Gastroesophageal sphincter (tissue), 4 donors: ENCODE data around the gene SEMA3F. TPM values are rescaled to one million over a fixed set of nuclear protein-coding genes. Genes with fewer than 3 reads are reported as not detected.

Source experiments
- ATAC-seq: fragments of 150-250 bp; one replicate; pipeline ENCODE4 v1.9.1; 2016; ENCODE audit warnings: mild to moderate bottlenecking, moderate library complexity
- H3K27ac ChIP-seq, 4 donors: fragments of 200-600 bp; sonication (generic) in 3 of 4; 1 replicate in 3 of 4; 2 replicates in 1 of 4; pipeline ENCODE4 v1.5.1; 2016 to 2019
- H3K27me3 ChIP-seq: fragments of 200-600 bp; sonication (generic); one replicate; pipeline ENCODE4 v1.5.1; 2019
- H3K36me3 ChIP-seq, 2 donors: fragments of 200-600 bp; sonication (generic); one replicate each; pipeline ENCODE4 v1.5.1; 2019; ENCODE audit warnings: control low read depth in 1 of 2
- H3K4me1 ChIP-seq, 3 donors: fragments of 200-600 bp; sonication (generic); 1 replicate in 2 of 3; 2 replicates in 1 of 3; pipeline ENCODE4 v1.5.1; 2016 to 2019; ENCODE audit warnings: control low read depth in 2 of 3
- H3K4me3 ChIP-seq, 2 donors: fragments of 200-600 bp; sonication (generic); one replicate each; pipeline ENCODE4 v1.5.1; 2019; ENCODE audit warnings: mild to moderate bottlenecking in 1 of 2, moderate library complexity in 1 of 2
- H3K9me3 ChIP-seq, 3 donors: fragments of 200-600 bp; sonication (generic); one replicate each; pipeline ENCODE4 v1.5.1; 2017 to 2019; ENCODE audit warnings: control low read depth in 2 of 3
- EP300 ChIP-seq: sonication (generic); formaldehyde crosslinking; IDR thresholded peaks from one replicate; pipeline ENCODE4 v1.6.1; 2017; ENCODE audit warnings: antibody characterized with exemption, mild to moderate bottlenecking
- POLR2A ChIP-seq, 2 donors: fragments of 450-650 bp; IDR thresholded peaks; one replicate each; pipeline ENCODE4 v1.6.1; 2017; ENCODE audit warnings: antibody characterized with exemption in 2 of 2, mild to moderate bottlenecking in 2 of 2, moderate library complexity in 1 of 2
- POLR2AphosphoS5 ChIP-seq: sonication (generic); formaldehyde crosslinking; IDR thresholded peaks from one replicate; pipeline ENCODE4 v1.6.1; 2017; ENCODE audit warnings: antibody characterized with exemption
- WGBS, 2 donors: methylation state at CpG; one replicate each; pipeline ENCODE4 v1.1.5; 2018; ENCODE audit warnings: low coverage in 1 of 2; 5-methylcytosine and 5-hydroxymethylcytosine counted together
- total RNA-seq, 4 donors: library from RNA; depleted of rRNA; stranded (reverse); fragments of >200 nt; gene quantifications; one replicate each; pipeline ENCODE4 v1.1.0, GENCODE V29; 2016
- TF ChIP-seq, protein P1 (sequence below), 4 experiments: fragments of 200-600 bp in 2 of 4; fragments of 450-650 bp in 2 of 4; sonication (generic) in 1 of 4; IDR thresholded peaks; one replicate each; pipeline ENCODE4 v1.5.1; 2017 to 2019; ENCODE audit warnings: antibody characterized with exemption in 4 of 4, mild to moderate bottlenecking in 2 of 4, moderate library complexity in 2 of 4

The SEMA3F gene
- total RNA-seq, 4 donors from 2014 or later, result 6.7 to 33.5 (median 16.3) TPM

DNA sequence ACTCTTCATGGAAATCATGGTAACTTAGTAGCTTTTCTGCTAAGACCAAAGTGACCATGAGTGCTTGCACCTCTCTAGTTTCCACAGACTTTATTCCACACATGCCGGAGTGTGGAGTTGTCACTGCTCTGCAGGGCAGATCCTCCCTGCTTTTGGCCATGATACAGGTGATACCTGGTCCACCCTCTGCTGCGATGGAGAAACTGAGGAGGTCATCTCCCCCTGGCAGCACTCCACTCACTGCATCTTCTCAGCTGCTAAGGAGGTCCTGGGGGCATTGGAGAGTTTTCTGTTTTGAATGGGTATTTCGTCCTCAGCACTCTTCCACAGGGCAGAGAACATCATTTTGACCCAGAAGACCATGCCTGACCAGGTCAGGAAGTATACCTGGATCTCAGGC lies 35.3 kb upstream of the SEMA3F start:
- Histone ChIP-seq H3K27ac (no peak overlapping the region), H3K27me3 (no peaks in the 10 kb centered on the region), H3K4me1 (peaks cover 0 to 31% (median 6%) of the 10 kb centered on the region in 3 donors), H3K9me3 (no peaks in the 10 kb centered on the region), H3K4me3 (no peak overlapping the region), H3K36me3 (peaks cover 4 to 68% of the 10 kb centered on the region in 2 donors)
- 62 to 100% methylated on average over 1 to 3 of the region's 3 CpGs for WGBS, 2 donors
- TF ChIP-seq EP300 (no peak), POLR2A (IDR thresholded peaks at IDR 0.05) (no peak), POLR2AphosphoS5 (no peak)
- TF ChIP-seq, protein P1, sequence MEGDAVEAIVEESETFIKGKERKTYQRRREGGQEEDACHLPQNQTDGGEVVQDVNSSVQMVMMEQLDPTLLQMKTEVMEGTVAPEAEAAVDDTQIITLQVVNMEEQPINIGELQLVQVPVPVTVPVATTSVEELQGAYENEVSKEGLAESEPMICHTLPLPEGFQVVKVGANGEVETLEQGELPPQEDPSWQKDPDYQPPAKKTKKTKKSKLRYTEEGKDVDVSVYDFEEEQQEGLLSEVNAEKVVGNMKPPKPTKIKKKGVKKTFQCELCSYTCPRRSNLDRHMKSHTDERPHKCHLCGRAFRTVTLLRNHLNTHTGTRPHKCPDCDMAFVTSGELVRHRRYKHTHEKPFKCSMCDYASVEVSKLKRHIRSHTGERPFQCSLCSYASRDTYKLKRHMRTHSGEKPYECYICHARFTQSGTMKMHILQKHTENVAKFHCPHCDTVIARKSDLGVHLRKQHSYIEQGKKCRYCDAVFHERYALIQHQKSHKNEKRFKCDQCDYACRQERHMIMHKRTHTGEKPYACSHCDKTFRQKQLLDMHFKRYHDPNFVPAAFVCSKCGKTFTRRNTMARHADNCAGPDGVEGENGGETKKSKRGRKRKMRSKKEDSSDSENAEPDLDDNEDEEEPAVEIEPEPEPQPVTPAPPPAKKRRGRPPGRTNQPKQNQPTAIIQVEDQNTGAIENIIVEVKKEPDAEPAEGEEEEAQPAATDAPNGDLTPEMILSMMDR (IDR thresholded peaks at IDR 0.05), result no peak
- ATAC-seq, result no peak

DNA sequence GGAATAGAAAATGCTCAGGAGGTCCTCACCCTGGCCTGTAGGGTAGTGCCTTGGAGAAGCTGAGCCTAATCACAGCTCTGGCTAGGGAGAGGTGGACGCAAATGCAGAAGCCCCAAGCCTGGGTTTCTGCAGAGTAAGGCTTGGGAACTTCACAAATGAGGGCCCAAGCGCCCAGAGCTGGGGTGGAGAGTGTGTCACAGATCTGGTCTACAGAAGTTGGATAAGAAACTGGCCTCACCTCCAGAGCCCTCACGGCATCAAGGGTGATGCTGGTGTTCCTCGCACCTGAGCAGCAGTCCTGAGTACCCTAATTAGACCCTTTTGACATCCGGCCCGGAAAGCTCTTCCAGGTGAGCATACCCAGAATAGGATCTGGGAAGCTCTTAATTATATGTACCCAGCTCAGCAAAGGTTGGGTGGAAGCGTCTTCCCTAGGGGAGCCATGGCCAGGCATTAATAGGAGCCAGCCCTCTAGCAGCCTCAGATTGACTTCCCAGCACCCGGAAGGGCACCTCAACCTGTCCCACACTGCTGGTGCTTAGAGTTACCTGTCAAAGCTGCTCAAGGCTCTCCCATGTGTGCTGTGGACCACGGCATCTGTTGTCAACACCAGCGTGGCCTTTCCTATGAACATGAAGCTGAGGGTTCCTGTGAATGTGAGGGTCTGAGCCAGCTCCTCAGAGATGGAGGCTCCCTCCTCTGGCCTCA lies 34.6 kb upstream of the SEMA3F start:
- Histone ChIP-seq H3K9me3 (no peaks in the 10 kb centered on the region), H3K4me1 (peaks cover 0 to 38% (median 13%) of the 10 kb centered on the region in 3 donors), H3K4me3 (no peak overlapping the region), H3K27ac (no peak overlapping the region), H3K27me3 (no peaks in the 10 kb centered on the region), H3K36me3 (peaks cover 1 to 60% of the 10 kb centered on the region in 2 donors)
- ATAC-seq, result no peak
- 40% methylated on average over 1 of the region's 10 CpGs; no CpG with 5 or more reads in 1 of the 2 donors for WGBS, 2 donors
- TF ChIP-seq POLR2AphosphoS5 (no peak), EP300 (no peak), POLR2A (IDR thresholded peaks at IDR 0.05) (no peak)
- TF ChIP-seq, protein P1 (IDR thresholded peaks at IDR 0.05), result no peak

DNA sequence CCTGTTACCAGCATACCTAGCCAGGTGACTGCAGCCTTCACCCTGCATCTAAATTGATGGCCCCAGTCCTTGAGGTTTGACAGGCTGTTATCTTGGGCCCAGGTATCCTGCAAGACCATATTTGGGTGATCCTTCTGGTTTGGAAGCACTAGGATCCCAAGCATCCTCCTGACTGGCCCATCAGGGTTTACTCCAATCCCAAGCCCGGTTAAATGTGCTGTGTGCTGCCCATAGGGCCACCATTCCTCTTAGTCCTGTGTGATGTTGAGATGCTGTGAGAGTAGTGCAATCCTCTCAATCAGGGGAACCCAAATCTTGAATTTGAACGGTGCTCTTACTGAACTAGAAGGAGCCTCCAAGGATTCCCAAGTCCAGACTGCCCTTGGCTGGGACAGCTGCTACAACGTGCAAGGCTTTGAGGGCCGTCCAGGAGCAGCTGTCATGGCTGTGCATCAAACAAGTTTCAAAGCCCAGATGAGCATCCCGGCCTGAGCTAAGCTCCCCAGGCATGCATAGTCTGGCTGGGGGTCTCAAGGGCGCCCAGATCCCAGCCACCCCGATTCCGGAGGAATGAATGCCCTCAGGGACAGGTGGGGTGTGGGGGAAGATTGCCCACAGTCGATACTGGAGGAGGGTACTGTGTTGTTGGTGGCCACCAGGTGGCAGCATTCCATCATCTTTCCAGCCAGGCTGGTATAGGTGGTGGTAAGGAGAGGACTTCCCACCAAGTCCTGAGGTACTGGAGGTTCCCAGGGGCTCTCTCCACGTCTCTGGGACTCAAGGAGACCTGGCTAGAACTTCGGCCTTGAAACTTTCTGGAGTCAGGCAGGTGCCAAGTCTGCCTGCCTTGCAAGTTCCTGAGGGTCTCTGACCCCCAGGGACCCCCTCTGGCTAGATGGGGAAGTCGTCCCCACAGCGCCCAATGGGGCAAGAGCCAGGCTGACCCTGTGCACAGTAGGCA lies 33.8 kb upstream of the SEMA3F start:
- H3K9me3 ChIP-seq, result no peaks in the 10 kb centered on the region
- peak; percentile 73 for ATAC-seq
- H3K27ac ChIP-seq, result peak overlapping the region in 2 of 4 donors; percentile 29 to 31
- WGBS, 2 donors, result 0% methylated on average over 3 of the region's 13 CpGs; no CpG with 5 or more reads in 1 of the 2 donors
- H3K4me3 ChIP-seq, result no peak overlapping the region
- TF ChIP-seq, protein P1 (IDR thresholded peaks at IDR 0.05), result peak in 3 of 4 experiments; percentile 84 to 86 (median 85)
- TF ChIP-seq POLR2AphosphoS5, result peak; percentile 44
- TF ChIP-seq EP300, result no peak
- TF ChIP-seq POLR2A (IDR thresholded peaks at IDR 0.05), result no peak
- no peaks in the 10 kb centered on the region for H3K27me3 ChIP-seq
- H3K36me3 ChIP-seq, result peaks cover 0 to 52% of the 10 kb centered on the region in 2 donors
- H3K4me1 ChIP-seq, result peaks cover 0 to 46% (median 21%) of the 10 kb centered on the region in 3 donors

DNA sequence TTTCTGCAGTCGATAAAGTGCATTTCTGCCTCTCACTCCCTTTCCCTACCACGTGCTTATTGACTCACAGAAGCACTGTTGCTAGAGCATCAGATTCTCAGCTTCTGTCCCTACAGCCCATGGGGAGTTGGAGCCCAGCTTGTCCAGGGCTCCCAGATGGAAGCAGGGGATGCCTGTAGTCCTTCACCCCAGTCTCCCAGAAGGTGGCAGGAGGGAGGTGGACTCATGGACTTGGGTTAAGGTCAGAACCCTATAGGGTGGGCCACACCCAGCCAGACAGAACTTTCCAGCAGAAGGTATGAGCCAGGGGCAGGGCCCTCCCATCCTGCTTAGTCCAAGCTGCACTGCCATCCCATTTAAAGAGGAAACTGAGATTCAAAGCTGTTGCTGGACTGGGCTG lies 33.1 kb upstream of the SEMA3F start:
- Histone ChIP-seq H3K27ac (peak overlapping the region in 1 of 4 donors; percentile 19), H3K36me3 (peaks cover 0 to 45% of the 10 kb centered on the region in 2 donors), H3K9me3 (no peaks in the 10 kb centered on the region), H3K4me1 (peaks cover 0 to 54% (median 26%) of the 10 kb centered on the region in 3 donors), H3K27me3 (no peaks in the 10 kb centered on the region), H3K4me3 (no peak overlapping the region)
- no CpG with 5 or more reads among the region's 2 CpGs for WGBS, 2 donors
- no peak for TF ChIP-seq EP300
- no peak for TF ChIP-seq POLR2AphosphoS5
- TF ChIP-seq POLR2A (IDR thresholded peaks at IDR 0.05), result no peak
- TF ChIP-seq, protein P1 (IDR thresholded peaks at IDR 0.05), result no peak
- no peak for ATAC-seq
